ENCODE results near the gene TNKS2. TPM values are rescaled to one million over a fixed set of nuclear protein-coding genes. Genes with fewer than 3 reads are reported as not detected.

Gene TNKS2
- total RNA-seq, 2 donors from 2014 or later, result 19.6 to 21.8 TPM

DNA sequence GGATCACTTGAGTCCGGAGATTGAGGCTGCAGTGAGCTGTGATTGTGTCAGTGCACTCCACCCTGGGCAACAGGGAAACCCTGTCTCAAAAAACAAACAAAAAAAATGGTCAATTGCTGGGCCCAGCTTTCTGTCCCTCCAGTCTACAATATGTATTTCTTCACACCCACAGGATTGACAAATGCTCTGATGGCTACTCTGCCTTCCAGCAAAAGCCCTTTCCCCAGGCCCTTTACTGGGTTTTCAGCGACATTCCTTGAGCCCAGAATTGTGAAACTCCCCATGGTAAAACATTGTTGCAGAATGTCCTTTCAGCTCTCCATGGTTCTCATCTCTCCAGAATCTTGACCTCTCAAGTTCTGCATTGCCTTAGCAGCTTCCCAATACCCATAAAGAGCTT lies 23.7 kb upstream of the TNKS2 start:
- no peaks in the 10 kb centered on the region for H3K9me3 ChIP-seq
- DNase-seq (ENCODE audit: low spot score), result no peak

DNA sequence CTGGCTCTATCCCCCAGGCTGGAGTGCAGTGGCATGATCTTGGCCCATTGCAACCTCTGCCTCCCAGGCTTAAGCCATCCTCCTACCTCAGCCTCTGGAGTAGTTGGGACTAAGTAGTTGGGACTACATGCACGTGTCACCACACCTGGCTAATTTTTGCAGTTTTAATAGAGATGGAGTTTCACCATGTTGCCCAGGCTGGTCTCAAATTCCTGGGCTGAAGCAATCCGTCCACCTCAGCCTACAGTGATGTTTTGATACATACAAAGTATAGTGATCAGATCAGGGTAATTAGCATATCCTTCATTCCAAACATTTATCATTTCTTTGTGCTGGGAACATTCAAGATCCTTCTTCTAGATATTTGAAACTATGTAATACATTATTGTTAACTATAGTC lies 22.5 kb upstream of the TNKS2 start:
- TF ChIP-seq, protein P1, sequence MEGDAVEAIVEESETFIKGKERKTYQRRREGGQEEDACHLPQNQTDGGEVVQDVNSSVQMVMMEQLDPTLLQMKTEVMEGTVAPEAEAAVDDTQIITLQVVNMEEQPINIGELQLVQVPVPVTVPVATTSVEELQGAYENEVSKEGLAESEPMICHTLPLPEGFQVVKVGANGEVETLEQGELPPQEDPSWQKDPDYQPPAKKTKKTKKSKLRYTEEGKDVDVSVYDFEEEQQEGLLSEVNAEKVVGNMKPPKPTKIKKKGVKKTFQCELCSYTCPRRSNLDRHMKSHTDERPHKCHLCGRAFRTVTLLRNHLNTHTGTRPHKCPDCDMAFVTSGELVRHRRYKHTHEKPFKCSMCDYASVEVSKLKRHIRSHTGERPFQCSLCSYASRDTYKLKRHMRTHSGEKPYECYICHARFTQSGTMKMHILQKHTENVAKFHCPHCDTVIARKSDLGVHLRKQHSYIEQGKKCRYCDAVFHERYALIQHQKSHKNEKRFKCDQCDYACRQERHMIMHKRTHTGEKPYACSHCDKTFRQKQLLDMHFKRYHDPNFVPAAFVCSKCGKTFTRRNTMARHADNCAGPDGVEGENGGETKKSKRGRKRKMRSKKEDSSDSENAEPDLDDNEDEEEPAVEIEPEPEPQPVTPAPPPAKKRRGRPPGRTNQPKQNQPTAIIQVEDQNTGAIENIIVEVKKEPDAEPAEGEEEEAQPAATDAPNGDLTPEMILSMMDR (IDR thresholded peaks at IDR 0.05), result no peak
- no peaks in the 10 kb centered on the region for H3K27me3 ChIP-seq
- no peak overlapping the region for H3K4me3 ChIP-seq
- no peak for DNase-seq (ENCODE audit: low spot score)
- no peaks in the 10 kb centered on the region for H3K9me3 ChIP-seq
- H3K27ac ChIP-seq, result no peak overlapping the region
- H3K36me3 ChIP-seq, result no peaks in the 10 kb centered on the region
- no peaks in the 10 kb centered on the region for H3K4me1 ChIP-seq

More for the DNA sequence above, 23.7 kb upstream of the TNKS2 start:
- H3K4me1 ChIP-seq, result no peaks in the 10 kb centered on the region
- no peaks in the 10 kb centered on the region for H3K36me3 ChIP-seq
- no peak overlapping the region for H3K4me3 ChIP-seq
- no peak overlapping the region for H3K27ac ChIP-seq
- TF ChIP-seq, protein P1 (IDR thresholded peaks at IDR 0.05), result no peak
- H3K27me3 ChIP-seq, result no peaks in the 10 kb centered on the region

DNA sequence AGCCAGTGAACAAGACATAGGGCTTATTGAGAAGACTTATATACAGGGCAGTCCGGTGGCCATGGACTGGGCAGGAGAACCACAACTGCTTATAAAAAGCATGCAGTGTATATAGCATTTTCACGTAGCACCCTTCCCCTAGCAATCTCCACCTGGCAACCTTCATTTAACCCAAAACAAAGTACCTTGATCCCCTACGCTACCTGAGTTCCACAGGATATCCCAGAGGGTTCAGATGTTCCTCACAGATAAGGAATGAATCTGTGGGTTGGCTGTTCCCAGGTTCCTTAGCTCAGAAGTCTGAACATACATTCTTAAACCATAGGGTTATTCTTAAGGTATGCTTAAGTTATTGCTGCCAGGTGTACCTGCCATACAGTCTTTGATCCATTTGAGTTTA lies 22.0 kb upstream of the TNKS2 start:
- no peaks in the 10 kb centered on the region for H3K9me3 ChIP-seq
- no peaks in the 10 kb centered on the region for H3K27me3 ChIP-seq
- H3K27ac ChIP-seq, result no peak overlapping the region

DNA sequence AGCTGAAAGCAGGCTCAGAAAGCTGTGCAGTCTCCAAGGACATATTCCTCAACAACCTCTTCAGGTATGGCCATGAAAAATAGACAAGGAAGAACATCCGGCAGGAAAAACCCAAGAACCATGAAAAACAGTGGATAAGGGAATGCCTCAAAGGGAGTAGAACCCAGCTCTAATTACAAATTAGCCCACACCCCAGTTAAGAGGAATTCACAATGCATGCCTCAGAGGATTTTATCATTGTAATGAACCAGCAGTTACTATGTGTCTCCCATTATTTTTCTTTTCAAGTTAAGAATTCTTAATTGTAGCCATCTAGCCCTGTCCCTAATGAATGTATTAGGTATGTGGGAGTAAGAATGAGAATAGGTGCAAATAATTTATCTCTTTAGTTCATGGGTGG lies 19.7 kb upstream of the TNKS2 start:
- H3K4me1 ChIP-seq, result no peaks in the 10 kb centered on the region
- DNase-seq (ENCODE audit: low spot score), result no peak
- H3K27ac ChIP-seq, result no peak overlapping the region
- H3K27me3 ChIP-seq, result no peaks in the 10 kb centered on the region
- H3K4me3 ChIP-seq, result no peak overlapping the region
- TF ChIP-seq, protein P1 (IDR thresholded peaks at IDR 0.05), result no peak
- no peaks in the 10 kb centered on the region for H3K36me3 ChIP-seq
- H3K9me3 ChIP-seq, result no peaks in the 10 kb centered on the region

More for the DNA sequence above, 22.0 kb upstream of the TNKS2 start:
- no peaks in the 10 kb centered on the region for H3K4me1 ChIP-seq
- TF ChIP-seq, protein P1 (IDR thresholded peaks at IDR 0.05), result no peak
- H3K4me3 ChIP-seq, result no peak overlapping the region
- no peaks in the 10 kb centered on the region for H3K36me3 ChIP-seq
- DNase-seq (ENCODE audit: low spot score), result no peak

DNA sequence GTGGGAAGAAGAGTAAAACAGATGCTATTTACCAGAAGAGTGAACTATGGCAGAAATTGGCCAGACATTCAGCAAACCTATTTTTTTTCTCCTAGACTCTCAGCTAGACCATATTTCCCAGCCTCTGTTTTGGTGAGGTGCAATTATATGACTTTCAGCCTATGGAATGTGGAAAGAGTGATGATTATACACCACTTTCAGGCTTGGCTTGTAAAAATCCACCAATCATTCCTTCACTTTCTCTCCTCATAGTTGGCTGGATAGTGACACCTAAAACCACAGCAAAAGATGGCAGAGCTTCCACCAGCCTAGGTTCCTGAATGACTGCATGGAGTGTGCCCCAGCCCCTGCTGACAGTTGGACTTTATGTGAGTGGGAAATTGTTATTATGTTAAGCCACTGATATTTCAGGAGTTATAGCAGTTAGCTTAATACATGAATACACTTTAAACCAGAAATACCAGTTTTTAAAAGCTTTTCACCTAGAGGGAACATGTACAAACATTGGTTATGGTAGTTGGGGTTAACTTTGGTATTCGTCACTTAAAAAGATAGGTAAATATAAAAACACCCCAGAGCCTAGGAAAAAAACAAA lies 19.1 kb upstream of the TNKS2 start:
- Histone ChIP-seq H3K9me3 (no peaks in the 10 kb centered on the region), H3K27ac (no peak overlapping the region), H3K4me1 (no peaks in the 10 kb centered on the region), H3K27me3 (no peaks in the 10 kb centered on the region), H3K4me3 (no peak overlapping the region), H3K36me3 (no peaks in the 10 kb centered on the region)
- DNase-seq (ENCODE audit: low spot score), result no peak
- TF ChIP-seq, protein P1 (IDR thresholded peaks at IDR 0.05), result no peak

DNA sequence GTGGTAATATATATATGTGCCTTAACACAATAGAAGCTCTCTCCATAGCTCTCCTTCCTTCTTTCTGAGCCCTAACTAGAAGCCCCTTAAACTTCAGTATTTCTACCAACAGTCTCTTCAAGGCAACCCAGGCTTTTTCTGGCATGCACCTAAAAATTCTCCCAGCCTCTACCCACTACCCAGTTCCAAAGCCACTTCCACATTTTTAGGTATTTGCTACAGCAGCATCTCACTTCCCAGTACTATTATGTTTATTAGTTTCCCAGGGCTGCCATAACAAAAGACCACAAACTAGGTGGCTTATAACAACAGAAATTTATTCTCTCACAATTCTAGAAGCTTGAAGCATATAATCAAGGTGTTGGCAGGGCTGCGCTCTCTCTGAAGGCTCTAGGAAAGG lies 15.7 kb upstream of the TNKS2 start:
- H3K27me3 ChIP-seq, result no peaks in the 10 kb centered on the region
- H3K36me3 ChIP-seq, result no peaks in the 10 kb centered on the region
- DNase-seq (ENCODE audit: low spot score), result no peak
- H3K27ac ChIP-seq, result no peak overlapping the region
- H3K9me3 ChIP-seq, result no peaks in the 10 kb centered on the region
- TF ChIP-seq, protein P1 (IDR thresholded peaks at IDR 0.05), result no peak
- no peak overlapping the region for H3K4me3 ChIP-seq
- no peaks in the 10 kb centered on the region for H3K4me1 ChIP-seq
